Measurements from ENCODE around the gene RTP5. TPM values are rescaled to one million over a fixed set of nuclear protein-coding genes. Genes with fewer than 3 reads are reported as not detected.

RTP5 gene
- total RNA-seq, 1 donor from 2014 or later: not detected

GRCh38 chr2:241843321-241844065 is 26.0 kb upstream of the RTP5 start:
- DNase-seq (ENCODE audit: low read depth in 2 of 2): no peak

- peak; percentile 51 to 62 for DNase-seq (ENCODE audit: low read depth in 2 of 2)
Observed at GRCh38 chr2:241844066-241844728, 25.3 kb upstream of the RTP5 start.

GRCh38 chr2:241844831-241845578 is 24.5 kb upstream of the RTP5 start:
- no peak for DNase-seq (ENCODE audit: low read depth in 2 of 2)

GRCh38 chr2:241846406-241846805 is 23.1 kb upstream of the RTP5 start:
- no peak for DNase-seq (ENCODE audit: low read depth in 2 of 2)

GRCh38 chr2:241848761-241849615 is 20.5 kb upstream of the RTP5 start:
- DNase-seq (ENCODE audit: low read depth in 2 of 2): no peak

- DNase-seq (ENCODE audit: low read depth in 2 of 2): no peak
Observed at GRCh38 chr2:241849616-241850543, 19.6 kb upstream of the RTP5 start.

GRCh38 chr2:241850544-241851324 is 18.8 kb upstream of the RTP5 start:
- no peak for DNase-seq (ENCODE audit: low read depth in 2 of 2)

GRCh38 chr2:241851325-241852115 is 18.0 kb upstream of the RTP5 start:
- no peak for DNase-seq (ENCODE audit: low read depth in 2 of 2)

GRCh38 chr2:241852116-241852980 is 17.2 kb upstream of the RTP5 start:
- DNase-seq (ENCODE audit: low read depth in 2 of 2): no peak

- no peak for DNase-seq (ENCODE audit: low read depth in 2 of 2)
Observed at GRCh38 chr2:241852981-241853631, 16.4 kb upstream of the RTP5 start.

GRCh38 chr2:241853651-241854341 is 15.7 kb upstream of the RTP5 start:
- DNase-seq (ENCODE audit: low read depth in 2 of 2): no peak

- peak; percentile 29 to 41 for DNase-seq (ENCODE audit: low read depth in 2 of 2)
Observed at GRCh38 chr2:241854342-241855244, 14.9 kb upstream of the RTP5 start.

- no peak for DNase-seq (ENCODE audit: low read depth in 2 of 2)
Observed at GRCh38 chr2:241855245-241855887, 14.2 kb upstream of the RTP5 start.

GRCh38 chr2:241855888-241856422 is 13.6 kb upstream of the RTP5 start:
- DNase-seq (ENCODE audit: low read depth in 2 of 2): no peak

- no peak for DNase-seq (ENCODE audit: low read depth in 2 of 2)
Observed at GRCh38 chr2:241857041-241857541, 12.4 kb upstream of the RTP5 start.
